HG02885 (cell line): Measurements from ENCODE around the gene SMU1.
A peak's percentile ranks its signal among the peaks of the same experiment; 100 is the strongest.
"Not testable (repeated sequence)": the region's sequence is repeated elsewhere in the genome, so short reads cannot be mapped to it uniquely, and the experiment has no call there.

Source experiments
- ATAC-seq: cut with Tn5 transposase; IDR thresholded peaks from one replicate; pipeline ENCODE4 v1.9.1; 2021; ENCODE audit warnings: mild to moderate bottlenecking; ENCODE audit not compliant: unreplicated experiment, poor library complexity

Gene SMU1

DNA sequence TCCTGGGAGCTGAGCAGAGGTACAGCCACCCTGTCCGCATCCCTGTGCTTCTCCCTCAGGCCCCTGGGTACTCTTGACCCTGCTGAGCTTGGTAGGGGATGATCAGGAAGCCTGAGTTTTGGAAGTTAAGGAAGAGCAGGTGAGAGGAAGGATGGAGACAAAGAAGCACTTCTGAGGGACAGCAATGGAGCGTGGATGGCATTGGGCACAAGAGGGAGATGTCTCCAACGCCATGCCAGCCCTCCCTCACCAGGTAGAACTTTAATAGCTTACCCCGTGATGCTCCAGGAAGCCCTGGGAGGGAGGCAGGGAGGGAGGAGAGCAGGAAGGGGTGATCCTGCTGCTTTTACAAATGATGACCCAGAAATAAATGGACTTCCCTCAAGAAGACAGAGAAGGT lies 29.9 kb upstream of the SMU1 start:
- ATAC-seq: no peak

DNA sequence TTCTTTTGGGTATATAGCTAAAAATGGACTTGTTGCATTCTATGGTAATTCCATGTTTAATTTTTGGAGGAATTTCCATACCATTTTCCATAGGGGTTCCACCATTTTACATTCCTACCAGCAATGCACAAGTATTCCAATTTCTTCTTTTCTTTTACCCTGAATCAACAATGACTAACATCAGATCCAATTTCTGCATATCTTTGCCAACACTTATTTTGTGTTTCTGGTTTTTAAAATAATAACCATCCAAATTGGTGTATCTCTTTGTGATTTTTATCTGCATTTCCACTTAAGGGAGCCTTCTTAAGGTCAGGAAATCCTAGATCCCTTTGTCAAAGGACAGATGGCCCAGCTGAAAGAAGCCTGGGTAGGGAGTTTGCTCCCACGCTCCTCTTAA lies 29.5 kb upstream of the SMU1 start:
- ATAC-seq: no peak

DNA sequence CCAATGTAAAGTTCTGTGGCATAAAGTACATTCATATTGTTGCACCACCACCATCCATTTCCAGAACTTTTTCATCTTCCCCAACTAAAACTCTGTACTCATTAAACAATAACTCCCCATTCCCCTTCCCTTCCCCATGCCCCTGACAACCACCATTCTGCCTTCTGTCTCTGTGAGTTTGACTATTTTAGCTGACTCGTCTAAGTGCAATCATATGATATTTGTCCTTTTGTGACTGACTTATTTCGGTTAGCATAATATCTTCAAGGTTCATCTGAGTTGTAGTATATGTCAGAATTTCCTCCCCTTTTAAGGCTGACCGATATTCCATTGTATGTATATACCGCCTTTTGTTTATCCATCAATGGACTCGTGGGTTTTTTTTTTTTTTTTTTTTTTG lies 29.0 kb upstream of the SMU1 start:
- no peak for ATAC-seq

DNA sequence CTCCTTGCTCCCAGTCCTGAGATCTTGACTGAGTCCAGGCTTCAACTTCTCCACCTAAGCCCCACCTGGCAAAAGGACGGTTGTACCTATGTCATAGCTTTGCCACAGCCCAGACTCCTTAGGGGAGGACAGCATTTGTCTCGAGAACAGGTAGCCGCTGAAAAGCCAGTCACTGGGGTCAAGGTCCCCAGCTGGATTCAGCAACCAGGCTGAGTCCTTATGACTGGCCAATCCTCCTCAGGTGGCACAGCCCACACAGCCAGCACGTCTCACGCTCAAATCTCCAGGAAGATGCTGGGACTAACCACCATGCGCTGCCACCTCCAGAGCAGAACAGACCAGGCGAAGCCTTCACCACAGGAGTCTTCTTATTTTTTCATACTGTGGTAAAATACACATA lies 27.9 kb upstream of the SMU1 start:
- ATAC-seq: no peak

DNA sequence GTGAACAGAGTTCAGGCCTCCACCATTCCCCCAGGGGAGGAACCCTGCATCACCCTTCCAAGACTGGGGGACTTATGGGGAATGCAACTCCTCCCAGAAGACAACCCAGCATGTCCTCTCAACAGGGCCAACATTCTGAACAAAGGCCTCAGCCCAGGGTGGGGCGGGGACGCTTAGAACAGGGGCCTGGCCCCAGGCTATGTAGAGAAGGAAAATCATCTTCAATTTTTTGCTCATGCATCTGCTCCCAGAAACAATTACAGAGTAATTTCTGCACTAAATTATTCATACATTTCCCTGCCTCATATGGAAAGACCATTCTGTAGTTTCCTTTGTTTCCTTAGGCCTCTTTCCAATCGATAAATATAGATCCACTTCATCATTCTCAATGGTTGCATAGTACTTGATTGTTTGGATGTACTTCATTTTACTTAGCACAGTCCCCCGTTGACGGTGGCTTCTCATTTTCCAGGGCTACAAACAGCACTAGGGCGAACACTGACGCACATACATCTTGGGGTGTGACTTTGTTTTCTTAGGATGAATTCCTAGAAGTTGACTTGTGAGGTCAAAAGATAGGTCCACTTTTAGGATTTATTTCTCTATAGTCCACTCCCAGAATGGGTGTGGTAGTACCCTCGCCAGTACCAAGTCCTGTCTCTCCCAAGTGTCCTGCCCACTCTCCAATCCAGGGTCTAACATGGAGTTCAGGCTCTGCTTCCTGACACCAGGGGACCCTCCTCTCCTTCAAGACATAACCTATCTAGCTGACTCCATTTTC lies 27.2 kb upstream of the SMU1 start:
- ATAC-seq: no peak

DNA sequence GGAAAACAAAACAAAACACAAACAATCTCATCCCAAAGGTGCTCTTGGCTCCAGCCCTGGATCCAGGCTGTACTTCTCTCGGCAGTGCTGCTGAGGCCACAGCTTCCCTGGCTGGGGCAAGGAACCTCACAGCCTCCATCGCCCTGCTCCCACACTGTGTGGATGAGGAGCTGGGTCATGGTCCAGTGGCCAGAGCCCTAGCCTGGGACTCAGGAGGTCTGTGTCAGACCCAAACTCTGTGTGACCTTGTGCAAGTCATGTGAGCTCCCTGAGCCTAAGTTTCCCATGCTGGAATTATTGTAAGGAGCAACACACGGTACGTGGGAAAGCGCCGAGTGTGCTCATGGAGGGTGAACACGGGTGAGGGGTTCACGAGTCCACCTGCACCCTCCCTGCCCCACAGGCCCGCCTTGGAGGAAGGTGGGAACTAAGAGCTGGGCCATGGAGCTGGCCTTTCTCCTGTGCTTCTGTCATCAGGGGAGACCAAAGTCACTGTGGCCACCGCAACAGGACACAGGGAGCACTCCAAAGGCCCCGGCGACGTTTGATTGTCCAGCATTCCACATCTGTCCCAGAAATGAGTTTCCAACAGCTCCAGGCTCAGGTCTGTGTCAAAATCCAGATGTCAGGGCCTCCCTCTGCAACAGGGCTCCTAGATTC lies 26.2 kb upstream of the SMU1 start:
- no peak for ATAC-seq

DNA sequence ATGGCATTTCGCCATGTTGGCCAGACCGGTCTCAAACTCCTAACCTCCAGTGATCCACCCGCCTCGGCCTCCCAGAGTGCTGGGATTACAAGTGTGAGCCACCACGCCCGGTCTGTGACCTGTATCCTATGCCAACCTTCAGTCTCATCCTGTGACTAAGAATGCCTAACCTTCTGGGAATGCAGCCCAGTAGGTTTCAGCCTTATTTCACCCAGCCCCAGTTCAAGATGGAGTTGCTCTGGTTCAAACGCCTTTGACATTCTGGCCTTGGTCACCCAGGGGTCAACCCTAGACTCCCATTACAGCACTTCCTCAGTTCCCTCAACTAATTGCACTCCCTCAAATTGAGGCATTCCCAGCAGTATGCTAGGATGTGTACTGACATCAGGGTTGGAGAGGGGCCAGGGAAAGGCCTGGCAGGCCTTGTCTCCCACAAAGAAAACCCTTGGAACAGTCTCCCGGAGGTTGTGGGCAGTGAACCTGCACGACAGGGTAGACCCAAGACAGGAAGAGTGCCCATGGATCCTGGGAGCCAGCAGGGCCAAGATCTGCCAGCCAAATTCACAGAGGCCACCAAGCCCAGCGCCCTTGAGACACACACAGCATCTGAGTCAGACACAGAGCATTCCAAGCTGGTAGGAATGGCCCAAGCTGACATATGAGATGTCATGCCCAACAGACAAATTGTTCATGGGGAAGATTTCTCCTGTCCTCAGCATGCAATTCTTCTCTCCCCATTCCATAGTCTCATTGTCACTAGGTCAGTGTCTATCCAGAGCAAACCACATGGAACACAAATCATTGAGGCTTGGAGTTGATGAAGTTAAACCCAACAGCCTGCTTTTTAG lies 24.9 kb upstream of the SMU1 start:
- ATAC-seq: no peak

DNA sequence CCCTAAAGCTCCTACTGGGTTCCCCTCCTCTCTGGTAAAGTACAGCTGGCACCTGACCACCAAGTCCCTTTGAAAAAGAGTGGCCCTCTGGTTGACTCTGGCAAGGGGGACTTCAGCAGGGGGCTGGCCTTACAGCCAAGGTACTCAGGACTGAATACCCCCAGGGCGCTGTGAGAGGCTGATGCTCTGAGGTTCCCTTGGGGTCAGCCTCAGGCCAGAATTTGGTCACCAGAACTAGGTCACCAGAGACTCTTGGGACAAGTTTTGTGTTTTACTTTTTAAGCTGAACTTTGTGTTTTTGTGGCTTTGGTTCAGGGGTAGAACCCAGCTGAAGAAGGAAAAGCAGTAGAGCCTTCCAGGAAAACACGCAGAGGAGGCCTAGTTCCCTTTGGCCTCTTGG lies 23.3 kb upstream of the SMU1 start:
- no peak for ATAC-seq

DNA sequence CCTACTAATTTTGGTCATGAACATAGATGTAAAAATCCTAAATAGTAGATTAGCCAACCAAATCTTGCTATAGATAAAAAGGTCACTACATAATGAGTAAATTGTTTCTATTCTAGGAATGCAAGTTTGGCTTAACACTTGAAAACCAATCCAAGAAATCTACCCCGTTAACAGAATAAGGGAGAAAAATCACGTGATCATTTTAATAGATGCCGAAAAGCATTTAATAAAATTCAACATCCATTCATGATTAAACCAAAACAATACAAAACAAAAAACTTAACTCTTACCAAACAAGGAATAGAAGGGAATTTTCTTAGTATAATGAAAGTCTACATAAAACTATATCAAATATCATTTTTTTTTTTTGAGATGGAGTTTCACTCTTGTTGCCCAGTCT lies 20.7 kb upstream of the SMU1 start:
- no peak for ATAC-seq

DNA sequence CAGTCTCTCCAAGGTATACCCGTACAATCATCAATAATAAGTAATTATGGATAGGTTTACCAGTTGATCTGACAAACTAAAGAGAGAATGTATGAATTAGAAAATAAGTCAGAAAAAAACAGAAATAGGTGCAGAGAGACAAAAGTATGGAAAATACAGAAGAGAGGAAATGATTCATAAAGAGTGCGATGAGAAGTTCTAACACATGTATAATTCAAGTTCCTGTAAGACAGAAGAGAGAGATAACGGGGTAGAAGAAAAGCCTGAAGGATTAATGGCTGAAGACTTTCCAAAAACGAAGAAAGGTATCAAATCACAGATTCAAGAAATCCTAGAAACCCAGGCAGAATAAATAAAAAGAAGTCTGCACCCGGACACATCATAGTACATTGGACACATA lies 16.2 kb upstream of the SMU1 start:
- ATAC-seq: no peak

DNA sequence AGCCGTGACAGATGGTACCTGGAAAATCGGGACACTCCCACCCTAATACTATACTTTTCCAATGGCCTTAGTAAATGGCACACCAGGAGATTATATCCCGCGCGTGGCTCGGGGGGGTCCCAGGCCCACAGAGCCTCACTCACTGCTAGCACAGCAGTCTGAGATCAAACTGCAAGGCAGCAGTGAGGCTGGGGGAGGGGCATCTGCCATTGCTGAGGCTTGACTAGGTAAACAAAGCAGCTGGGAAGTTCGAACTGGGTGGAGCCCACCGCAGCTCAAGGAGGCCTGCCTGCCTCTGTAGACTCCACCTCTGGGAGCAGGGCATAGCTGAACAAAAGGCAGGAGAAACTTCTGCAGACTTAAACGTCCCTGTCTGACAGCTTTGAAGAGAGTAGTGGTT lies 9.2 kb upstream of the SMU1 start:
- ATAC-seq: not testable (repeated sequence)

DNA sequence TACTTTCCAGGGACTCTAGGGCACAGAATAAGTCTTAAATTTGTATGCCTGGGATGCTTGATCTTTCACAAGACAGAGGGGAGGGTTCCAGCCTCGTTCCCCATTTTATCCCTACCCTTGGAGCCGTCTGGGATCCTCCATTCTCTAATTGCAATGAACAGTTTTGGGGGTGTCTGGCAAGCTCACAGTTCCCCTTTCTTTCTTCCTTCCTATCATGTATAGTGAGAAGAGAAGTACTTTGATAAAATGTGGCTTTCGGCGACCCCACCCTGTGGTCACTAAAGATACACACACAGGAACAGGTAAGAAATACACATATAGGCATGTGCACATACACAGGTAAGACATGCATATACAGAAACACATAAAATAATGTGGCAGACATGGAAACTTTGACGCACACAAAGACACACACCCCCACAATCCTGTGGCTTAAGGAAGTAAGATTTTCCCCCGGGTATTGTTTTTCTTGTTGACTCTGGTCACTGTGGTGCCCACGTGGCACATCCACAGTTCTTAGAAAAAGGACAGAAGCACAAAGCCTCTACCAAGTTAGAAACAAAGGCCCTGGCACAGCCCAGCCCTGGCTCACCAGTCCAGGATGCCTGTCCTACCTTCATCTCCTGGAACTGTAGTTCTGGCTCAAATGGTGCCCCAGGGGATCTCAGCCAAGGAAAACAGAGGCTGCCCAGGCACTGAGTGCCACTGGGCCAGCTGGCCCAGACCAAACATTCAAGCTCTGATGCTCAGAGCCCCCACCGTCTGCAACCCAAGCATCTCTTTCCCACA lies 6.3 kb upstream of the SMU1 start:
- ATAC-seq: no peak

DNA sequence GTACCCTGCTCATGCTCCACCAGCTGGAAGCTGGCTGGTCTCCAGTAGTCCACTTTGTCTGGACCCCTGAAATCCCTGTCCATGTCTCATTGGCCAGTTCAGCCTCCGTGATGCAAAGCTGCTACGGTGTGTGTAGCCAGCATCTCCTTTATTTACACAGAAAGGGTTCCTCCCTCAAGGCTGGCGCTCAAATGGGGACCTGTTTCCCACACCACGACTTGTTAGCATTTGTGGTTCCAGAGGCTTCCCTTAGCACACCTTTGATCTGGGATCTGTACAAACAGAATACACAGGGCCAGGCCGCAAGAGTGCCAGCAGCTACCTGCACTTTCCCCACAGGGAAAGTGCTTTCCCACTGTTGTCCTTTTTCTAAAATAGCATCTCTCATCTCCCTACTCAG lies 5.7 kb upstream of the SMU1 start:
- no peak for ATAC-seq

DNA sequence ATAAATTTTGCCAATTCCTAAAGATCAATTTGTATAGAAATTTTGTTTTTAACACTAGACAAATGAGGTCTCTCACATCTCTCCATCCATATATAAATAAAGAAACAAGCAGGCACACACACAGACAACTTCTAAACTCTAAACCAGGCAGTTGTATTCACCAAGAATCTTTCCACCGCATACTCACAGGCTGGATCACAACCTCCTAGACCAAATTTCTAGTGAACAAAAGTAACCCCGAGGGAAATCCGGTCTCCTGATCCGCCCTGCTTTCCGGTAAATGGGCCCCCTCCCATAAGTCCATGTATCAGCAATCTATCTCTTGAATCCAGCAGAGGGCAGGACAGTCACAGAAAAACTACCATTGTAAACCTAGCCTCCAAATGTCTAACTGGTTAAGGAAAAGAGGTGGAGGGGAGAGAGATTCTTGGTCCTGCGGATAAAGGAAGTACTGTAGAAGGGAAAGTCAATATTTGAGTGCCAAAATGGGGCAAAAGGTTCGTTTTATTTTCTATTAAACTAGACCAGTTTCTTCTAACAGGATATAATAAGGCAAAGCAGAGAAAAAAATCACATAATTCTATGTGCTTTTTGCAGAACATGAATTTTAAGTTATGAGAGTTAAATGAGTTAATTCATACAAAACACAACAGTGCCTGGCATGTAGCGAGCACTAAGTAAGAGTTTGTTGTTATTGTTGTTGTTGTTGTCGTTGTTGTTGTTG lies 4.8 kb upstream of the SMU1 start:
- ATAC-seq: peak; percentile 48

DNA sequence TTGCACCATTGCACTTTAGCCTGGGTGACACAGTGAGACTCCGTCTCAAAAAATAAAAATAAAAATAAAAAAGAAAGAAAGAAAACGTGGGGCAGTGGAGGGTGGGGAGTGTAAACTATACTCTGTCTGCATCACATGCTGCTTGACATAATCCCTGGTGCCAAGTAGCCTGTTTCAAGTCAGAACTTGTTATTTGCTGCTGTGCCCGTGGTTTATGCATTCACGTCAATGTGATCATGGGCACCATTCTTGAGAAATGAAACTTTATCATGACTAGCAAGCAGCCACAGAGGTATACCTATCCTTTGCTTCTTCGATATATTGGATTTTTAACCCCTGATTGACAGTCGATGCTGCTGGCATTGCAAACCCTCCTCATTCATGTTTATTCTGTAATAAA lies 4.1 kb upstream of the SMU1 start:
- no peak for ATAC-seq

DNA sequence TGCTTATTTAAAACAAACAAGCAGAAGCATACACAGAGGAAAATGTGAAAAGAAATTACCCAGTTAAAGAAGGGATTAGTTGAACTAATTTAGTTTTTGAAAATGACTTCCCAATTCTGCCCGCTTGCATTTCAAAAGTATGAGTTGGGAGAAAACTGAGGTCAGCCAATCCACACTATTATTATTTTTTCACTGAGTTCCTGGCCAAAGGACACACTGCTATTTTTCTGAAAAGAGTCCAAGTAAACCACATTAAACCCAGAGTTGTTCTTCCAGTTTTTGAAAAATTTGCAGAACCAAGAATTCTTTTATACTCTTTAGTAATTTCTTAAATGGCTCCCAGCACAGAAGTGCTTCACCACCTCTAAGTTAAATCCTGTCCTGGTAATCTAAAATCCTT lies 7.5 kb downstream of the SMU1 start:
- ATAC-seq: no peak

DNA sequence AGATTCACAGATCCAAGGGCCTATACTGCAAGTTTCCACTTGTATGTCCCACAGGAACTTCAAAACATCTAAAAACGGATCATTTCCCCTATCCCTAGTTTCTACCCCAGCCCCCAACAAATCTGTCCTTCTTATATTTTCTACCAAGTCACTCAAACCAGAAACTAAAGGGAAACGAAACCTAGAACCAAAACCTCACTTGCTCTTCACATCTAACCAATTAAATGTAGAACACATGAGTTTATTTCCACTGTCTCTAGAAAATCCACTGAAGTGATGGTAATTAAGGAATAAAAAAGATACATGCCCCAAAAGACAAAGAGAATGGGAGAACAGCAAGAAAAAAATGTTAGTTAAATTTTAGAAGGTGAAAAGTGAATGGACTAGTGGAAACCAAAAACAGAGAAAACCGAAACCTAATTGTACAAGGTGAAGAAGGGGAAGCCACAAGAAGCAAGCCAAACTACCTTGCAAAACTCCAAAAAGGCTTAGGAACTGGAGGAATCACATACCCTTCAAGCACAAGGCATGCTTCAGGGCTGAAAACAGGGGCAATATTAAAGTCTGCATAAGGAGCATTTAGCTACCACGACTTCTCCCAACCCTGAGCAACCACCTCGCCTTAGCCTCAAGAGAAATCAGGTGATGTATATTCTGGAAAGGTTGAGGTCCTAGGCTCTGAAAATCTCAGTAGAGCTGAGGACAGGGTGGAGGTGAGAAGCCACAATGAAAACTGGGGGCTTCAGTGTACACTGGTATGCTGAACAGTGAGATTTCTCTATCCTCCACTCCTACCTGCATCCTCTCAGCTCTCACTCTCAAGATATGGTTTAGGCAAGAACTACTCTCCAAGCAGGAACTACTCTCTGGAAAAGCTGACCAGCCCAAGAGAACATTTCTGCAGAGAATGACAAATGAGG lies 11.1 kb downstream of the SMU1 start:
- peak; percentile 82 for ATAC-seq

DNA sequence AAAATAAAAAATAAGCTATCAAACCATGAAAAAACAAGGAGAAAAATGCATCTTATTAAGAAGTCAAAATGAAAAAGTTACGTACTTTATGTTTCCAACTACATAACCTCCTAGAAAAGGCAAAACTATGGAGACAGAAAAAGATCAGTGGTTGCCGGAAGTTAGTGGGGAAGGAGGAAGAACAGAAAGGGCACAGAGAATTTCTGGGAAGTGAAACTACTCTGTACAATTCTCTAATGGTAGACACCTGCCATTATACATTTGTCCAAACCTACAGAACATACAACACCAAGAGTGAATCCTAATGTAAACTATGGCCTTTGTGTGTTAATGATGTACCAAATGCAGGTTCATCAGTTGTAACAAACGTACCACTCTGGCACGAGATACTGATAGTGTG lies 25.3 kb downstream of the SMU1 start:
- no peak for ATAC-seq
